NCI-H510A (cell line): ENCODE measurements around the gene PAPPA2.
"Not testable (repeated sequence)": the region's sequence is repeated elsewhere in the genome, so short reads cannot be mapped to it uniquely, and the experiment has no call there.

Source experiments
- DNase-seq: peaks from one replicate; lab custom pipeline; 2025; lab: John Stamatoyannopoulos, UW

PAPPA2 gene

GRCh38 chr1:176604461-176604860, 141.5 kb downstream of the PAPPA2 start:
- DNase-seq, result no peak

DNA sequence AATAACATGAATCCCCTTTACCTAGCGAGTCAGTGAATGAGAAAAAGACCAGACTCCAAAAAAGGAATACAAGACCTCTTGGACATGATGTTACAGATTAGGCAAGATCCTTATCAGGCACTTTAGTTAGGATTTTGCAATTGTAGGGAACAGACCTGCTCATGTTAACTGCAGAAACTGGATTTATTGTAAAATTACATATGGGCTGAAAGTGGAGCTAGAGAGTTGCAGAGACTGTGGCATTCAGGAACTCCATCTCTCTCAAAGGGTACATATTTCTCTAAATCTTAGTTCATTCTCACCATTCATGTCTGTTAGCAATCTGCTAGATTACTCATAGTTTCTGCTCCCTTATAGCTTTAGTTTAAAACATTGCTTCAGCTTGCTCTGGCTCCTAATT, 142.2 kb downstream of the PAPPA2 start:
- DNase-seq, result no peak

DNA sequence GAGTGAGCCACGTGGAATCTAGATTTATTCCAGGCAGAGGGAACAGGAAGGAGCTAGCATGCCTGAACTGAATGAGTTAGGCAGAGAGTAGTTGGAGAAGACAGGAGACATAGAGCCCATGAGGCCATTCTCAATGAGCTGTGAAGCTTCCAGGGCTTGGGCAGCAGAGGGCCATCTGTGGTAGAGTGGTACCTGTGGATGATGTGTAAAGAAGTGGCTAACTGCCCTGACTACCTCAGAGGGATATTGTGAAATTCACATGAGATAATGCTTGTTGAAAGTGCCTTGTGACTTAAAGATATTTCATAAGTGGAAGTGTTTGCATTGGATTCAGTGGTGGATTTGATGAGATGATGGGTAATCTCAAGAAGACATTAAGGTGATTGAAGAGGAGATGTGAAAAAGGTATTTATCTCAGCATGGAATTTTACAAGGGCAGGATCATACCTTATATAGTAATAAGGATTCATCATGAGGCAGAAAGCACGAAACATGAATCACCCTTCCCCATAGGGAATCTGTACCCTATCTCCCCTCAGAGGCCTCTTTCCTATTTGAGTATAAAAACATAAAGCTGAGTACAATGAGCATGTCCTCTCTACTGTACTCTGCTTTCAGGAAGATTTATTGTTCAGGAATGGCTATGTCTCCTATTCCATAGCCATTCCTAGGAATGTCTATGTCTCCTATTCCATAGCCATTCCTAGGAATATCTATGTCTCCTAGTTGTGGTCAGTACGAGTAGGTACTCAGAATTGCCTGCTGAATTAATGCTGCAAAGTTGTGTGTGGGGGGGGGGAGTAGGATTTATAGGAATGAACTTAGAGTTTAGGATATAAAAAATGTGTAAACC, 146.8 kb downstream of the PAPPA2 start:
- no peak for DNase-seq

DNA sequence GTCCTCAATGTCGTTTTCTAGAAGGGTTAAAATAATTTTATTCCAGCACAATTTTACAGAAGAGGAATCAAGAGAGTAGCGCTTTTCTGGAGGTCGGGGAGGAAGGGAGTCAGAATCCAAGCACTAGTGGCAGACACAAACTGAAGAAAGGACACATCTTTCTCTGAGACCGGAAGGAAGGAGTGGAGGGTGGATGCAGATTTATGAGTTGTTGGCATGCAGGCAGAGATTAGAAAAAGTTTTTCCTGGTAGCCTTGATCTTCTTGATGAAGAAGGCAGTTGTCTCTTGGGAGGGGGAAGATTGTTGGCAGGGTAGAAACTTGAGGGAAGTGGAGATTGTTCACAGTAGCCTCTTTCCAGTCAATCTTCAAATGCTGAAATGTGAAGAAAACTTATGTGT, 149.8 kb downstream of the PAPPA2 start:
- DNase-seq, result no peak

DNA sequence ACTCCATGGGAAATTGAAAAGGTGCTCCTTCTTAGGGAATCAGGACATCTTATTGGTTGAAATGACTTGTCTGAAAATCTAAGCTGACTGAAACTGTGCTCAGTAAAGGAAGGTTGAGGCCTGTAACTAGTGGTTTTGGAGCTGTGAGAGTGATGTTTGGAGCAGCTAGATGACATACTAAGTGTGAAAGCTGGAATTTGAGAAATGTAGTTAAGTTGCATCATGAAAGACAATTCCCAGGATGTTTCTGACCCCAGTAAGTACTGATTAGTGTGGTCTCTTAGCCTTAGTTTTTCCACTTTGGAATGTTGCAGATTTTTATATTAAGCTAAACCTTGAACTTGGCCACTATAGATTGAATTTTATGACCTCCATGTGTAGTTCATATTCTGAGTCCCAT, 154.9 kb downstream of the PAPPA2 start:
- DNase-seq, result no peak

DNA sequence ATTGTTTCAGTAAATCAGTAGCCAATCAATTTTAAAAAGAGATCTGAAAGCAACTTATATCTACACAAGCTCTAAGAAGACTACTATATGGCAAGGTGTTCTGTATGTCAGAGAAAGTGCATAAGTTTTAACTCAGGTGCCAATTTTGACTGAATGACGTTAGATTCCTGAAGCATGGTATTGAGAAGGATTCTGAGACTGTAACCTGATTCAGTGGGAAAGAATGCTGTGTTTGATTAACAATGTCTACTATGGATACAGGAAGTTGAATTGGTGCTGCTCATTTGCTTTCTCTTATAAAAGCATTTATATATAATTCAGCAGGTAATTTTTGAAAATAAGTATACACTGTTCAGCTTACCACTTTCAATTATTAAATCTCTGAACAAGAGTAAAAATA, 156.3 kb downstream of the PAPPA2 start:
- no peak for DNase-seq

GRCh38 chr1:176625365-176625764, 162.4 kb downstream of the PAPPA2 start:
- no peak for DNase-seq

DNA sequence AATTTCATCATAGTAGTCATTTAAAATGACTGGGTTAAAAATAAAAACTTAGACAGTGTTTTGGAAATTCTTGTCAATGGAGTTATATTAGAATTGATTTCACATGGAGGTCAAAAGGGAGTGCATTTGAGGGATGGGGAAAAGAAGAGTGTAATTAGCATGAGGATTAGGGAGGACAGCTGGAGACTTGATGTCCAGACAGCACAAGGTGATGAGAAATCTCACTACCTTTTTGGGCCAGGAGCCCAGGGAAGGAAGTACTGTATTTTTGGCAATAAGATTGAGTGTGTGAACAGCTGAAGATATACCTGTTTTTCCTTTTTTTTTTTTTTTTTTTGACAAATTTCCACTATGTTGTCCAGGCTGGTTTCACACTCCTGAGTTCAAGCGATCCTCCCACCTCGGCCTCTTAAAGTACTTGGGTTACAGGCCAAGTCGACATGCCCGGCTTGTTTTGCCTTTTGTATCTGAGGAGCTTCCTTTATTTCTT, 163.6 kb downstream of the PAPPA2 start:
- no peak for DNase-seq

- no peak for DNase-seq
These were observed 165.8 kb downstream of the PAPPA2 start for GRCh38 chr1:176628775-176629174.

- not testable (repeated sequence) for DNase-seq
These were observed 171.8 kb downstream of the PAPPA2 start for GRCh38 chr1:176634733-176635132.

DNA sequence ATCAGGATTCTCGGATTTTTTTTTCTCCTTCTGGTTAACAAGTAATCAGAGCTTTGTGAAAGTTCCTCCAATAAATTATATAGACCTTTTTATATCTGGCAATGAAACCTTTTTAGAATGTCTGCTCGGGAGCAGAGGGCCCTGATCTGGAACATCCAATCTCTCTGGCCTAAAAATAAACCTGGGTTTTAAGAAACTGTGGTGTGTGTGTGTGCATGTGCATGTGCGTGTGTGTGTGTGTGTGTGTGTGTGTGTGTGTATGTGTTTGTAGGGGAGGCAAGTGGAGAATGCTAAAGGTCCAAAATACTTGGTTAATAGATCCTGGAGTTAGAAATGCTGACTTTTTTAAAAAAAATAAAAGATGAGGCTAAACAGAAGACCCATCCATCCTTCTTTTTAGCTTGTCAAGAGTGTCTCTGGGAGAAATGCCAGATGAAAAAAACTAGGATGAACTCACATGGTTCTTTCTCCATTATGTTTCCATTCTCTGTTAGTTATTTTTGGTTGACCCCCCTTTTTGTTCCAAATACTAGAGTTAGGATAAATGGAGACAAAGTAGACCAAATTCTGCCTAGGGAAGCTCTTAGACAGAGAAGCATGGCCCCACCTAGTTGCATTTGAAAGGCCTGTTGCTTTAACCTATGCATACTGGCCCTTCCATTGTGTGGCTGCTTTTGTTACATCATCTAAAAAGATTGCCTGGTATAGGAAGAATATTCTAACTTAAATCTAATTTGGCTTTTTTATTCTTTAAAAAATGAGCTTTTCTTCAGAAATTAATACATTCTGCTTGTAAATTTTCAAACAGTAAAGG, 175.9 kb downstream of the PAPPA2 start:
- no peak for DNase-seq

GRCh38 chr1:176643536-176643935, 180.6 kb downstream of the PAPPA2 start:
- no peak for DNase-seq

DNA sequence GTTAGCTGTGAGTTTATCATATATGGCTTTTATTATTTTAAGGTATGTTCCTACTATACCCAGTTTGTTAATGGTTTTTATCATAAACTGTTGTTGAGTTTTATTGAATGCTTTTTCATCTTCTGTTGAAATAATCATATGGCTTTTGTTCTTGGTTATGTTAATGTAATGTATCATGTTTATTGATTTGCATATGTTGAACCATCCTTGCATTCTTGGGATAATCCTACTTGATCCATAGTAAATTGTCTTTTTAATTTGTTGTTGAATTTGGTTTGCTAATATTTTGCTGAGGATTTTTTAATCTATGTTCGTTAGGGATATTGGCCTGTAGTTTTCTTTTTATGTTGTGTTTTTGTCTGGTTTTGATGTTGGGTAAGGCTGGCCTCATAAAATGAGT, 185.6 kb downstream of the PAPPA2 start:
- DNase-seq, result no peak

DNA sequence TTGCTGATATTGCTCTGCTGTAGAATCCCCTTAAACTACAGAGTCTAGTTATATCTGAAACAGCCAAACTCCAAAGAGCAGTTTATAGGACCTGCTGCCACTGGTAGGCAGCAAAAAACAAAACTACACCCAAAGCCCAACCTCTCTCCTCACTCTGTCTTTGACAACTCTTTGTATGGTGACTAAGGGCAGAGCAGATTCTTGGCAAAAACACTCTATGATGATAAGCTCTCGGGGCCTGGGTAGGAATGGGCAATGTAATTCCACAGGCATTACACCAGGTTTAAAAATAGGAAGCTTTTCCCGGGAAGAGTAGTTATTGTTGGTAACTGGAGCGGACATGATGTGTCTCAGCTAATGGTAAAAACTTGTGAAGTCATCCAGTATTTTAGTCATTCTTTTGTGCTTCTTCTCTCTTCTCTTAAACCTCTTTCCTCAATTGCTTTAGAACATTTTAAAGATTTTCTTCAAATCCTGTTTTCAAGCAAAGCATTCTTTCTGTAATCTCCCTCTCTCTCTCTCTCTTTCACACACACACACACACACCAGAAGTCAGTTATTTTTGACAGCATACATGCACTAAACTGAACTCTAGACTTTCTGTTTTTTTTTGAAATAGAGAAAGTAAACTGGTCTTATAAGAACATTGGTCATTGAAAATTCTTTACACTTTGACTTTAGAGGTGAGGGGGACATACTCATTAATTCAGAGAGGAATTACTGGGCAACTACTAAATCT, 193.5 kb downstream of the PAPPA2 start:
- no peak for DNase-seq

DNA sequence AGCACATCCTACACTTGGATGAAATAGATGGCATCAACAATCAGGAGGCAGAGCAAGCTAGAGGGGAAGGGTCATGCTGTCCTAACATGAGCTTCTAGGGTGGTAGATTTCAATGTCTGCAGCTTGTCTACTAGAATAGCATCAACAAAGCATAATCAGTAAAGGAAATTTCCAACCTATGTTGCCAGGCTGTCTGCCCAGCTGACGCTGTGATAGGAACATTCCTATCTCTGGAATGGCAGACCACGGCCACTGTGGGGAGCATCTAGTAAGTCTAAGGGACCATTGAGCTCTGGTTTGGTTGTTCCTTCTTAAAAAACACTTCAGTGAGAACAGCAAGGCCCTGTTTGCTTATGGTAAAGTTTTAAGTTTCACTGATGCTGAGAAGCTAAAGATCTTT, 206.8 kb downstream of the PAPPA2 start:
- DNase-seq, result no peak

GRCh38 chr1:176670853-176671252, 207.9 kb downstream of the PAPPA2 start:
- no peak for DNase-seq

GRCh38 chr1:176682830-176683535, 220.0 kb downstream of the PAPPA2 start:
- no peak for DNase-seq

DNA sequence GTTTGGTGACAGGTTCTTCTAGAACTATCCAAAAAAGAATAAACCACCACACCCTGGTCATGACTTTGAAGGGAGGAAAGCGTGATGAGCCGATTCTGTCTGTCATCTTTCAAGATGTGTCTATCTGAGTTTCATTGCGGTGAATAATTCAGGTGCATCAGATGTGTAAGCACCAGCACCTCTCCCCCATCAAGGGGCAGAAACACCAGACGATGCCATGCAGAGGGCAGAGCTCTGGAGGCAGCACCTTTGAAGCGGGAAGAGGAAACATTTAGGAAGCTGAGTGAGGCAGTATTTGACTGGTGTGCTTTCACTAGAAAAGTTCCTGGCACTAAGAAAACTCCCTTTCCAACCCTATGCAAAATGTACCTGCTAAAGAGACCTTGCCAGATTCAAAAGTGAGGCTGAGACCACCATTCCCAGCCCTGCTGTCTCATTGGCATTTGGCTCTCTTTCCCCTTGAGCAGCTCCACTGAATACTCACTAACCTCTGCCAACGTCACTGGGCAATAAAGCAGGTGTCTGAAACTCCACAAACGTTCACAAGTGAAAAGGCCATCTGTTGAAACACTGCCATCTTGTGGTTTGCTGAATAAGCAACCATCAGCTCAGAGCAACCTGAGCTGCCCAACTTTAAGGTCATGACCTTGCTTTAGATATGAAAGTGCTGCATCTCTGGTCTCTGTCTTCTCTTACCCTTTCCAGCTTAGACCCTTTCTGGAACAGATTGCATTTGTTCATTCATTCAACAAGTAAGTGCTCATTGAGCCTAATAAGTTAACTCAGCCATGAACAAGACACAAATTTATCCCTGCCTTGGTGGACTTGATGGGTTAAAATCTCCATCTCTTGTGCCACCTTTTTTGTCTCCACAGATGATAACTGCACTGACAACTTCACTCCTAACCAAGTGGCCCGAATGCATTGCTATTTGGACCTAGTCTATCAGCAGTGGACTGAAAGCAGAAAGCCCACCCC, 228.6 kb downstream of the PAPPA2 start:
- DNase-seq, result peak; percentile 64

DNA sequence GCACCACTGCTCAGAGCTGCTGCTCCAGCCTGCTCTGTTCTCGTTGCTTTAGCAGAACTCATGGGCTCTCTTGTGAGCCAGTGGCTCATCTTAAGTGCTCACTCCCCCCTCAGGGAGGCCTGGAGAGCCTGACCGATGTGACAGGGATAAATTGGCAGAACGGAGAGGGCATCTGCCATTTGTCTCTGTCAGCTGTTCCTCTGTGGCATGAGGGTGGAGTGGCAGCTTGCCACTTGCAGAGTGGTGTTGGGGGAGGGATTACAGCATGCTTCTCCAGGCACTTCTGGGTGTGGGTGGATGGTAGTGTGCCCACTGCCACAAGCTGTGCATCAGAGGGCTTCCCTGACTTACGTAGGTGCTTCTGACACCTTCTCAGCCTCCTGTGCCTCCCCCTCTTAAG, 229.5 kb downstream of the PAPPA2 start:
- DNase-seq, result peak; percentile 45

DNA sequence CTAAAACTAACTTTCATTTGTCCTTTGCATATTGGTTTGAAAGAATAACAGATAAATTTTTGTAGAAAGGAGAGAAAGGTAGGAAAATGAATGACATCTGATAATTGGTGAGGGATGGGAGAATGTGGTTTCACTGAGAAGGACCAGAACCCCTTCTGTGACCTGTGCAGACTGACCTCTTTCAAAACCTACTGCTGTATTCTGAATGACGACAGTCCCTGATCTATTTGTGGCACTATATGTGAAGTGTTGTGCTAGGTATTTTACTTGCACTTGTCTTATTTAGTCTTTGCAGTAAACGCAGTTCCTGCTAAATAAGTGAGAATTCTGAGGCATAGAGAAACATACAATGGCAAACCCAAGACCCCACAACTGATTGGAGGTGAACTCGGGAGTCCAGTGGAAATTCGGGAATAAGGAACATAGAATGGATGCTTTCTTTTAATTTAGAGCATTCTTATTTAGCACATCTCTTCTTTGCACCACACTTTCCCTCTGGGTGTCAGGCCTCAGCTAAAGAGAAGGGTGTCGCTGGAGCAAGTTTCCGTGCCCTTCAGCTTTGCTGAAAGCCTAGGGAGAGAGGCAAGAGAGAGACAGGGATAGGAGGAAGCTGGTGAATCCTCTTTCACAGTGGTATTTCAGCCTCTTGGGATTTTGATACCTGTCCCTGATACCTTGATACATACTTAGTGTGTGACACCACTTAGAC, 230.2 kb downstream of the PAPPA2 start:
- DNase-seq, result no peak
